Endodermal cell (in vitro differentiated cells): Measurements from ENCODE around the gene SMG6. TPM values are rescaled to one million over a fixed set of nuclear protein-coding genes. Genes with fewer than 3 reads are reported as not detected.

ENCODE experiments used
- DNase-seq: peaks from one replicate; pipeline ENCODE4 v3.0.0-alpha.2; 2017
- H3K27ac ChIP-seq: 2 replicates; pipeline ENCODE4 v1.5.1; 2013; ENCODE audit warnings: mild to moderate bottlenecking, low read depth, low read length, moderate library complexity
- H3K27me3 ChIP-seq: 2 replicates; pipeline ENCODE4 v1.6.1; 2013; ENCODE audit warnings: mild to moderate bottlenecking, low read length, moderate library complexity; ENCODE audit not compliant: insufficient read depth, control insufficient read depth, poor library complexity, severe bottlenecking
- H3K36me3 ChIP-seq: 2 replicates; pipeline ENCODE4 v1.7.0; 2013; ENCODE audit warnings: mild to moderate bottlenecking, low read length, moderate library complexity; ENCODE audit not compliant: control insufficient read depth, insufficient read depth
- H3K4me1 ChIP-seq: one replicate; pipeline ENCODE4 v1.7.0; 2013; ENCODE audit warnings: low read length; ENCODE audit not compliant: control insufficient read depth, insufficient read depth
- H3K4me3 ChIP-seq: 2 replicates; pipeline ENCODE4 v1.5.1; 2013; ENCODE audit warnings: mild to moderate bottlenecking, low read length, moderate library complexity
- H3K9ac ChIP-seq: 2 replicates; pipeline ENCODE4 v1.6.1; 2013; ENCODE audit warnings: mild to moderate bottlenecking, low read length, moderate library complexity; ENCODE audit not compliant: poor library complexity, severe bottlenecking; ENCODE audit errors: extremely low read depth
- H3K9me3 ChIP-seq: 2 replicates; pipeline ENCODE4 v1.6.1; 2013; ENCODE audit warnings: mild to moderate bottlenecking, low read length, moderate library complexity; ENCODE audit not compliant: control insufficient read depth
- H3K27ac Mint-ChIP-seq: 2 replicates; pipeline ENCODE4 v1.8.0; 2020; ENCODE audit warnings: mixed read lengths
- H3K27me3 Mint-ChIP-seq: 2 replicates; pipeline ENCODE4 v1.8.0; 2021; ENCODE audit warnings: mild to moderate bottlenecking, mixed read lengths; ENCODE audit not compliant: insufficient read depth
- H3K36me3 Mint-ChIP-seq: 2 replicates; pipeline ENCODE4 v1.8.0; 2020; ENCODE audit warnings: low read depth, mixed read lengths
- H3K4me1 Mint-ChIP-seq: 2 replicates; pipeline ENCODE4 v1.8.0; 2020; ENCODE audit warnings: mixed read lengths
- H3K4me3 Mint-ChIP-seq: 2 replicates; pipeline ENCODE4 v1.8.0; 2020; ENCODE audit warnings: mild to moderate bottlenecking, moderate library complexity, mixed read lengths
- H3K9me3 Mint-ChIP-seq: 2 replicates; pipeline ENCODE4 v1.8.0; 2020; ENCODE audit warnings: mild to moderate bottlenecking, mixed read lengths
- WGBS, 2 experiments: methylation state at CpG; one replicate each; pipeline versions ENCODE4 v1.1.5 to v1.1.7; 2013; ENCODE audit warnings: missing lambda C conversion rate in 2 of 2, mixed read lengths in 1 of 2; ENCODE audit not compliant: insufficient coverage in 1 of 2, insufficient read length in 1 of 2; 5-methylcytosine and 5-hydroxymethylcytosine counted together
- total RNA-seq, 2 donors: library from RNA; stranded (reverse); fragmentation: NEBNext Ultra II Directional in 1 of 2; extraction: Animal tissue kit (Norgen Biotek cat#: 25700) in 1 of 2; gene quantifications; 2 replicates in 1 of 2; 3 replicates in 1 of 2; pipeline ENCODE4 v1.2.1, GENCODE V29; 2021
- TF ChIP-seq, protein P1 (sequence below): fragments of 200-600 bp; sonication (generic); conservative IDR thresholded peaks from 2 replicates; pipeline ENCODE4 v1.5.0; 2021; ENCODE audit warnings: antibody characterized with exemption, mild to moderate bottlenecking

SMG6 gene
- total RNA-seq, 2 donors from 2014 or later, result 44.3 to 56.7 TPM

GRCh38 chr17:2020721-2021120 is 282.9 kb downstream of the SMG6 start:
- Histone ChIP-seq H3K27ac (no peak overlapping the region), H3K9me3 (no peaks in the 10 kb centered on the region), H3K36me3 (peaks cover 10% of the 10 kb centered on the region), H3K9ac (no peak overlapping the region), H3K4me3 (no peak overlapping the region), H3K4me1 (no peaks in the 10 kb centered on the region), H3K27me3 (peaks cover 12% of the 10 kb centered on the region)
- WGBS, 2 experiments, result 80 to 81% methylated on average over 4 to 8 of the region's 8 CpGs
- peaks cover 79% of the 10 kb centered on the region for H3K27me3 Mint-ChIP-seq
- no peak overlapping the region for H3K4me3 Mint-ChIP-seq
- TF ChIP-seq, protein P1, sequence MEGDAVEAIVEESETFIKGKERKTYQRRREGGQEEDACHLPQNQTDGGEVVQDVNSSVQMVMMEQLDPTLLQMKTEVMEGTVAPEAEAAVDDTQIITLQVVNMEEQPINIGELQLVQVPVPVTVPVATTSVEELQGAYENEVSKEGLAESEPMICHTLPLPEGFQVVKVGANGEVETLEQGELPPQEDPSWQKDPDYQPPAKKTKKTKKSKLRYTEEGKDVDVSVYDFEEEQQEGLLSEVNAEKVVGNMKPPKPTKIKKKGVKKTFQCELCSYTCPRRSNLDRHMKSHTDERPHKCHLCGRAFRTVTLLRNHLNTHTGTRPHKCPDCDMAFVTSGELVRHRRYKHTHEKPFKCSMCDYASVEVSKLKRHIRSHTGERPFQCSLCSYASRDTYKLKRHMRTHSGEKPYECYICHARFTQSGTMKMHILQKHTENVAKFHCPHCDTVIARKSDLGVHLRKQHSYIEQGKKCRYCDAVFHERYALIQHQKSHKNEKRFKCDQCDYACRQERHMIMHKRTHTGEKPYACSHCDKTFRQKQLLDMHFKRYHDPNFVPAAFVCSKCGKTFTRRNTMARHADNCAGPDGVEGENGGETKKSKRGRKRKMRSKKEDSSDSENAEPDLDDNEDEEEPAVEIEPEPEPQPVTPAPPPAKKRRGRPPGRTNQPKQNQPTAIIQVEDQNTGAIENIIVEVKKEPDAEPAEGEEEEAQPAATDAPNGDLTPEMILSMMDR, result no peak
- H3K4me1 Mint-ChIP-seq, result peaks cover 28% of the 10 kb centered on the region
- DNase-seq, result no peak
- no peaks in the 10 kb centered on the region for H3K36me3 Mint-ChIP-seq
- H3K9me3 Mint-ChIP-seq, result no peaks in the 10 kb centered on the region
- no peak overlapping the region for H3K27ac Mint-ChIP-seq

DNA sequence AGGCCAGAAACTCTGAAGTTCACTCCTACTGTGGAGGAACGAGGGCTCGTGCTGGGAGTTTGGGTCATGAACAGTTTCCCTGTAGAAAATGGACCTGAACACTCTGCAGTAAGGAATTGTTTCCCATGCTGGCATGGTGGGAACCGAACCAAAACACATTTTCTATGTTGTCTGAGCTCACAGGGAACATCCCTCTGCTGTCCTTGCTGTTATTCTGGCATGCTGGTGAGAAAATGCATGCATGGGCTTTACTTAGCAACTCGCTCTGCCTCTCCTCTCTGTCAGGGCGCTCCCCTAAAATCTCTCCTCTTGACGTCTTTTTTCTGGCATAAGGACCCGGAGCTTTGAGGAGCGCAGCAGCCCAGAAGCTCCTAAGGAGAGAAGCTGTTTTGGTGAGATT is 283.9 kb downstream of the SMG6 start:
- Histone ChIP-seq H3K4me3 (no peak overlapping the region), H3K9ac (no peak overlapping the region), H3K36me3 (peaks cover 10% of the 10 kb centered on the region), H3K27ac (no peak overlapping the region), H3K27me3 (peaks cover 12% of the 10 kb centered on the region), H3K9me3 (no peaks in the 10 kb centered on the region), H3K4me1 (no peaks in the 10 kb centered on the region)
- H3K27ac Mint-ChIP-seq, result no peak overlapping the region
- WGBS, 2 experiments, result 93 to 98% methylated on average over 6 to 8 of the region's 8 CpGs
- H3K9me3 Mint-ChIP-seq, result no peaks in the 10 kb centered on the region
- TF ChIP-seq, protein P1, result no peak
- peaks cover 82% of the 10 kb centered on the region for H3K27me3 Mint-ChIP-seq
- H3K4me3 Mint-ChIP-seq, result no peak overlapping the region
- H3K4me1 Mint-ChIP-seq, result peaks cover 28% of the 10 kb centered on the region
- peaks cover 5% of the 10 kb centered on the region for H3K36me3 Mint-ChIP-seq
- DNase-seq, result no peak

DNA sequence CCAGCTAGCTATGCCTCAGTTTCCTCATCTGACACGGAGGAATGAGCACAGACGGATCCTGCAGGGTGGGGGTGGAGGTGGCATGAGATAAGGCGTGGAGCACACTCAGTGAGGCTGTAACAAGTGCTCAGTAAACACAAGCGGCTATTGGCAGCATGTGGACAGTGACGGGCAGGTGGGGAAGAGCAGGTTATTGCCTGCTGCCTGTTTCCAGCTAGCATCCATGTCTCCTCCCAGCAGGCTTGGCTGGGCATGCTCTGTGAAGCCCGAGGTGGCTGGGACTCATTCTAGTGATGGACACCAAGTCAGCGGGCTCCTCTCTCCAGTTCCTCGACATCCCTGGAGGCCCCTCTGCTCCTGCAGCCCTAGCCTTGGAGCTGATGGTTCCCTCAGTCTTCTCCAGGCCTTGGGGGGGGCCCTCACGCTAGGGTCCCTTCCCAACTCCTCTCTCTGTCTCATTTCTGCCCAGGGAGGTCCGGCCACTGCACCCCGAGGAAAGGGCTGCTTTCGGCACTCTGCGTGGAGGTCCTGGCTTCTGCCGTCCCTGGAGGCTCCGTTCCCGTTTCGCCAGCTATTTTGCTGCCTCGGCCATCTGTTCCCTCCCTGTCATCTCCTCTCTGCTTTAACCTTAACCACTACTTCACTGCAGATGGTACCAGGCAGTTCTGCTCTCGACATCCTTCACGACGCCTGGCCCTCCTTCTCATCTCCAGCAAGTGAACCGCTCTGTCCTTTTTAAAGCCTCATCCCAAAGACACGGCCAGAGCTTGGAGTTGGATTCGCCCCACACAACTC is 284.7 kb downstream of the SMG6 start:
- H3K4me3 Mint-ChIP-seq, result no peak overlapping the region
- TF ChIP-seq, protein P1, result no peak
- no peak overlapping the region for H3K27ac ChIP-seq
- no peak for DNase-seq
- peaks cover 81% of the 10 kb centered on the region for H3K27me3 Mint-ChIP-seq
- H3K36me3 Mint-ChIP-seq, result peaks cover 11% of the 10 kb centered on the region
- H3K4me3 ChIP-seq, result no peak overlapping the region
- 91 to 93% methylated on average over 24 of the region's 24 CpGs for WGBS, 2 experiments
- no peak overlapping the region for H3K9ac ChIP-seq
- H3K4me1 ChIP-seq, result no peaks in the 10 kb centered on the region
- H3K27ac Mint-ChIP-seq, result no peak overlapping the region
- H3K9me3 ChIP-seq, result no peaks in the 10 kb centered on the region
- peaks cover 28% of the 10 kb centered on the region for H3K4me1 Mint-ChIP-seq
- no peaks in the 10 kb centered on the region for H3K9me3 Mint-ChIP-seq
- H3K36me3 ChIP-seq, result peaks cover 14% of the 10 kb centered on the region
- H3K27me3 ChIP-seq, result peaks cover 12% of the 10 kb centered on the region
